Loucy (cell line): ENCODE measurements around the gene HEXIM2.
"Not testable (repeated sequence)": the region's sequence is repeated elsewhere in the genome, so short reads cannot be mapped to it uniquely, and the experiment has no call there.

Source experiments
- H2AFZ ChIP-seq: fragments of 200-600 bp; sonication (generic); 2 replicates; pipeline ENCODE4 v1.6.0; 2016; ENCODE audit warnings: antibody characterized with exemption, mild to moderate bottlenecking, low read length, moderate library complexity
- H3F3A ChIP-seq: fragments of 200-600 bp; 2 replicates; pipeline ENCODE4 v1.6.0; 2016; ENCODE audit warnings: antibody characterized with exemption, low read depth, mild to moderate bottlenecking
- H3K27me3 ChIP-seq: fragments of 200-600 bp; sonication (generic); 2 replicates; pipeline ENCODE4 v1.6.1; 2014; ENCODE audit warnings: low read length, mild to moderate bottlenecking; ENCODE audit not compliant: insufficient read depth, poor library complexity, severe bottlenecking
- H3K36me3 ChIP-seq: fragments of 200-600 bp; sonication (generic); 2 replicates; pipeline ENCODE4 v1.6.1; 2016; ENCODE audit warnings: low read length; ENCODE audit not compliant: insufficient read depth
- H3K4me1 ChIP-seq: fragments of 200-600 bp; sonication (generic); 2 replicates; pipeline ENCODE4 v1.5.1; 2014; ENCODE audit warnings: low read length, mild to moderate bottlenecking; ENCODE audit not compliant: insufficient read depth, poor library complexity, severe bottlenecking
- H3K4me2 ChIP-seq: fragments of 200-600 bp; sonication (generic); 2 replicates; pipeline ENCODE4 v1.6.0; 2014; ENCODE audit warnings: antibody characterized with exemption, low read length, low read depth, mild to moderate bottlenecking; ENCODE audit not compliant: poor library complexity, severe bottlenecking
- H3K4me3 ChIP-seq: fragments of 200-600 bp; sonication (generic); 2 replicates; pipeline ENCODE4 v1.5.1; 2014; ENCODE audit warnings: low read length, mild to moderate bottlenecking, mixed read lengths; ENCODE audit not compliant: poor library complexity, severe bottlenecking
- H3K79me2 ChIP-seq: fragments of 200-600 bp; sonication (generic); 2 replicates; pipeline ENCODE4 v1.6.1; 2014; ENCODE audit warnings: low read length; ENCODE audit not compliant: insufficient read depth
- H3K9ac ChIP-seq: fragments of 200-600 bp; sonication (generic); 2 replicates; pipeline ENCODE4 v1.6.0; 2014; ENCODE audit warnings: mild to moderate bottlenecking, low read depth, low read length, moderate library complexity; ENCODE audit not compliant: poor library complexity, severe bottlenecking
- H3K9me2 ChIP-seq: fragments of 200-600 bp; sonication (generic); replicated peaks from 2 replicates; pipeline ENCODE4 v1.6.1; 2016; ENCODE audit warnings: low read depth, low read length, mixed read lengths
- H3K9me3 ChIP-seq: fragments of 200-600 bp; sonication (generic); 2 replicates; pipeline ENCODE4 v1.6.1; 2014; ENCODE audit warnings: mild to moderate bottlenecking, antibody characterized with exemption, low read length, low read depth; ENCODE audit not compliant: insufficient read depth
- H4K20me1 ChIP-seq: fragments of 200-600 bp; sonication (generic); 2 replicates; pipeline ENCODE4 v1.6.0; 2014; ENCODE audit warnings: antibody characterized with exemption, low read length, mild to moderate bottlenecking; ENCODE audit not compliant: insufficient read depth, poor library complexity, severe bottlenecking
- EZH2phosphoT487 ChIP-seq: fragments of 200-600 bp; IDR thresholded peaks from 2 replicates; pipeline ENCODE4 v1.6.1; 2018; ENCODE audit warnings: antibody characterized with exemption, mild to moderate bottlenecking, moderate library complexity, borderline replicate concordance
- TF ChIP-seq, protein P1 (sequence below): fragments of 200-600 bp; sonication (generic); conservative IDR thresholded peaks from 2 replicates; pipeline ENCODE4 v1.5.1; 2014; ENCODE audit warnings: mild to moderate bottlenecking, antibody characterized with exemption, low read length

Gene HEXIM2

DNA sequence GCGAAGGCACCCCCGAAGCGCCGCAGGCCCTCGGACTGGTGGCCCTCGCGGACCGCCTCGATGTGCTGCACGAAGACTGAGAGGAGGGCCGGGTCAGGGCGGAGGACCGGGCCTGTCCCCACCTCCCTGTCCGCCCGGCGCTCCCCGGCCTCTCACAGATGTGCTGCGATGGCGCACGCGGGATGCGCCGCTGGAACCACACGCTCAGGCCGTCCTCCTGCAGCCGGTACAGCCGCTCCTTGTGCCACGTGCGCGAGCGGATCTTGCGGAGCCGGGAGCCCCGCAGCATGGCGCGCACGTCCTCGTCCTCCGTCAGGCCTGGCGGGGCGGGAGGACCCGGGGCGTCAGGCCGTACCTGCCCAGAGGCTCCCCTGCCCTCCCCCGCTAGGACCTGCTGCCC is 40.6 kb upstream of the HEXIM2 start:
- Histone ChIP-seq H3K9ac (no peak overlapping the region), H3K27me3 (no peaks in the 10 kb centered on the region), H3K79me2 (no peaks in the 10 kb centered on the region), H2AFZ (no peak overlapping the region), H3K9me2 (no peaks in the 10 kb centered on the region), H3F3A (no peaks in the 10 kb centered on the region), H3K36me3 (no peaks in the 10 kb centered on the region), H3K4me1 (peaks cover 18% of the 10 kb centered on the region), H3K4me3 (no peak overlapping the region), H4K20me1 (no peaks in the 10 kb centered on the region), H3K4me2 (no peak overlapping the region), H3K9me3 (no peaks in the 10 kb centered on the region)
- TF ChIP-seq, protein P1, sequence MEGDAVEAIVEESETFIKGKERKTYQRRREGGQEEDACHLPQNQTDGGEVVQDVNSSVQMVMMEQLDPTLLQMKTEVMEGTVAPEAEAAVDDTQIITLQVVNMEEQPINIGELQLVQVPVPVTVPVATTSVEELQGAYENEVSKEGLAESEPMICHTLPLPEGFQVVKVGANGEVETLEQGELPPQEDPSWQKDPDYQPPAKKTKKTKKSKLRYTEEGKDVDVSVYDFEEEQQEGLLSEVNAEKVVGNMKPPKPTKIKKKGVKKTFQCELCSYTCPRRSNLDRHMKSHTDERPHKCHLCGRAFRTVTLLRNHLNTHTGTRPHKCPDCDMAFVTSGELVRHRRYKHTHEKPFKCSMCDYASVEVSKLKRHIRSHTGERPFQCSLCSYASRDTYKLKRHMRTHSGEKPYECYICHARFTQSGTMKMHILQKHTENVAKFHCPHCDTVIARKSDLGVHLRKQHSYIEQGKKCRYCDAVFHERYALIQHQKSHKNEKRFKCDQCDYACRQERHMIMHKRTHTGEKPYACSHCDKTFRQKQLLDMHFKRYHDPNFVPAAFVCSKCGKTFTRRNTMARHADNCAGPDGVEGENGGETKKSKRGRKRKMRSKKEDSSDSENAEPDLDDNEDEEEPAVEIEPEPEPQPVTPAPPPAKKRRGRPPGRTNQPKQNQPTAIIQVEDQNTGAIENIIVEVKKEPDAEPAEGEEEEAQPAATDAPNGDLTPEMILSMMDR: no peak

DNA sequence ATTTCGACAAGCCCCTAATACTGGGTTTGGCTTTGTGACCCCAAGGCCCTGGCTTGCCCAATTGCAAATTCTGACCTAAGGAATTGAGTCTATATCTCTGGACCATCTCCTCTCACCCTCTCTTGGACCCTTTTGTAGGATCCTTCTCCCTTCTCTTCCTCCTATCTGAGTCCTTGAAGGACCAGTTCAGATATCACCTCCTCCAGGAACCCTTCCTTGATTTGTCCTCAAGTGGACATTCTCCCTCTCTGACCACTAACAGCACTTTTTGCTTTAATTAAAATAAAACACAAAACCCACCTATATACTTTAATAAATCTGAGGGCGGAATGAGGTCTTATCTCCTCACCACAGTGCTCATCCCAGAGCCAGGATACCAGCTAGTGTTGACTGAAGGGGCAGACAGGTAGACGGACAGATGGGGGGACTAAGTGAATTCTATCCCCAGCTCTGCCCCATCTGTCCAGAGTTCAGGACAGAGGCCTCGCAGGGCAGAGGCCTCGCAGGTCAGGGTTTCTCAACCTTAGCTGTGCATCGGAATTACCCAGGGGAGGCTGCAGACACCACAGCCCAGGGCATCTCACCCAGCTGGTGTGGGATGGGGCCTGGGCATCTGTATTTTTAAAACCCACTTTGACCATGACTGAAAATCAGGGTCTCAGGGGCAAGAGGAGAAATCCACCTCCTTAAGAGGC is 38.5 kb upstream of the HEXIM2 start:
- Histone ChIP-seq H3K4me2 (peak overlapping the region; percentile 73), H3K9me3 (no peaks in the 10 kb centered on the region), H3K4me3 (peak overlapping the region; percentile 47), H3F3A (no peaks in the 10 kb centered on the region), H3K9ac (peak overlapping the region; percentile 50), H2AFZ (no peak overlapping the region), H3K36me3 (no peaks in the 10 kb centered on the region), H3K27me3 (no peaks in the 10 kb centered on the region), H4K20me1 (no peaks in the 10 kb centered on the region), H3K4me1 (peaks cover 18% of the 10 kb centered on the region), H3K9me2 (no peaks in the 10 kb centered on the region), H3K79me2 (no peaks in the 10 kb centered on the region)
- TF ChIP-seq EZH2phosphoT487: no peak
- TF ChIP-seq, protein P1: no peak

DNA sequence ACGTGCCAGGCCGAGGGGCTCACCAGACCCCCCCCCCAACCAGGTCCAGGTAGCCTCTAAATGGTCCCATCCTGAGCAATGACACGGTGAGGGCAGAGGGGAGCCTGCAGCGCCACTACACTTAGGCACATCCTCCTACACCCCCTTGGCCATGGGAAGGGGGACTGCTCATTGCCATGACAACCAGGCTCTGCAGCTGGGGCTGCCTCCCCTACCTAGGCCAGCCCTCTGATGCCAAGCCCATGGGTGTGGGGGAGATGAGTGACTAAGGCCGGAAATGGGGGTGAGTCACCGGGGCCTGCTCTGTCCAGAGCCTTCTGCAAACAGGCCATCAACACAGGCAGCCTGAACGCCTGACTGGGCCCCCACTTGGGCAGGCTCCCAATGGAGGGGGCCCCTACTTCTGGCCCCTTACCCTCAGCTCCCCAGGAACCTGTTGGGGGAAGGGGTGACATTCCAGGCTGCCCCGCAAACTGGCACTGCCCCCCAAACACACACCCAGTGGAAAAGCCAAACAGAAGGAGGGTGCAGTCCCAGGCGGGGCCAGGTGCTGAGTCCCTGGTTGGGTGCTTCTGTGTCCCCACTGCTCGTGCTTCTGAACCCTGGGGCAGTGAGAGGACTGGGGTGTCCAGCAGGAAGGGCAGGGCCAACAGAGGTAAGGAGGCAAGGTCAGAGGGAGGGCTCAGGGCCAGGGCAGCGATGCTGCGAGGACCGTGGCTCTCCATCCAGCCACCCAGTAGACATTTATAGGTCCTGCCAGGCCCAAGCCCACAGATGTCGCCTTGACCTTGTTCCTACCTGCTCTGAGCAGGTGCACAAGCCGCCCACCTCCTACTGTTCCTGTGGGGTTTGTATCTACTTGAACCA is 37.5 kb upstream of the HEXIM2 start:
- Histone ChIP-seq H4K20me1 (no peaks in the 10 kb centered on the region), H3K9ac (peak overlapping the region; percentile 65), H3K79me2 (no peaks in the 10 kb centered on the region), H3K9me2 (no peaks in the 10 kb centered on the region), H3F3A (no peaks in the 10 kb centered on the region), H3K36me3 (no peaks in the 10 kb centered on the region), H3K9me3 (no peaks in the 10 kb centered on the region), H3K4me2 (peak overlapping the region; percentile 73), H3K4me3 (peak overlapping the region; percentile 47), H3K27me3 (no peaks in the 10 kb centered on the region), H3K4me1 (peaks cover 18% of the 10 kb centered on the region), H2AFZ (peak overlapping the region; percentile 54)
- TF ChIP-seq, protein P1: no peak
- no peak for TF ChIP-seq EZH2phosphoT487

DNA sequence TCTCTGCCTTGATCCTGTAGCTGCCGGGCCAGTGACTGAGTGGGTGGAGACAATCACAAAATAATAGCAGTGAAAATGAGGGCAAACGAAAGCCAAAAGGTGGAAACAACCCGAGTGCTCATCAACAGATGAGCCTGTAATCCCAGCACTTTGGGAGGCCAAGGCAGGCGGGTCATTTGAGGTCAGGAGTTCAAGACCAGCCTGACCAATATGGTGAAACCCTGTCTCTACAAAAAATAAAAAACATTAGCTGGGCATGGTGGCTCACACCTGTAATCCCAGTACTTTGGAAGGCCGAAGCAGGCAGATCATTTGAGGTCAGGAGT is 36.9 kb upstream of the HEXIM2 start:
- not testable (repeated sequence) for H3K36me3 ChIP-seq, H3K9me3 ChIP-seq, H3K9me2 ChIP-seq, H3F3A ChIP-seq, H4K20me1 ChIP-seq, H3K79me2 ChIP-seq, H3K27me3 ChIP-seq
- Histone ChIP-seq H3K4me1 (peaks cover 18% of the 10 kb centered on the region), H3K4me2 (peak overlapping the region; percentile 73), H3K4me3 (peak overlapping the region; percentile 47), H3K9ac (peak overlapping the region; percentile 65), H2AFZ (peak overlapping the region; percentile 54)
